Epidermal melanocyte (primary cell): Measurements from ENCODE around the gene SPATA46.
A peak's percentile ranks its signal among the peaks of the same experiment; 100 is the strongest.
"Not testable (repeated sequence)": the region's sequence is repeated elsewhere in the genome, so short reads cannot be mapped to it uniquely, and the experiment has no call there.

Experiments used
- DNase-seq: peaks from one replicate; pipeline ENCODE4 v3.0.0; 2011; ENCODE audit warnings: low spot score; ENCODE audit not compliant: insufficient read length

Gene SPATA46

DNA sequence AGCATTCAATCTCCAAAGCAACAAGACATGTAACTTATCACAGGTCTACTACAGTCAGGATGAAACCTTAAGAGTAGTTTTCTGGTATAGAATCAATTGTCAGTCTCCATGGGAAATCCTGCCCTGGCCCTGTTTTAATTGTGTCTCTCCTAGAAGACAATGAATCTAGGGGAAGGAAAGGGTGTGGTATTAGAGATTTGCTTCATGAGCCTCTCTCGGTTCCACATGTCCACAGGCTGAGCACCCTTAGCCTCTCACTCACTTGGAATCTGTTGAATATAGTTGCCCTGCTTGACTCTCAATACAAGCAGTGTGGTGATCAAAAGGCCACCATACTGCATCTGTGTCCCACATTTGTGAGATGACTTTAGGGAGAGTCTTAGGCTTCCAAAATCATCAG lies 17.7 kb downstream of the SPATA46 start:
- no peak for DNase-seq

GRCh38 chr1:162357681-162358266 lies 18.9 kb downstream of the SPATA46 start:
- DNase-seq: no peak

DNA sequence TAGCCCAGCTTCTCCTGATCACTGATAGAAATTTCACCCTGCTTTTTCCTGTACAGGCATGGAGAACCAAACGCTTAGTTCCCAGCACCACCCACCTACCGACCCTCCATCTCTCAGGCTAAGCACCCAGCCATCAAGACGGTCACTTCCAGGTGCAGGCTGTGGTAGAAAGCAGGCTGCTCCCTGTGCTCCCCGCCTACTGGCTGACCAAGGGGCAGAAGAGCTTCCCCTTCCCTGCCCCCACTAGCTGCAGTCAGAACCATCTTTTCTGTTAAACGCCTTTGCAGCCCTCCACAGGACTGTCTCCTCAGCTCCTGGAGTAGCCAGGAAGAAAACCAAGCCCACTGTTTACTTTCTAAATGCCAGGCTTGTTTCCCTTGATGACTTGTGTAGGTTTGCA lies 23.0 kb downstream of the SPATA46 start:
- DNase-seq: no peak

DNA sequence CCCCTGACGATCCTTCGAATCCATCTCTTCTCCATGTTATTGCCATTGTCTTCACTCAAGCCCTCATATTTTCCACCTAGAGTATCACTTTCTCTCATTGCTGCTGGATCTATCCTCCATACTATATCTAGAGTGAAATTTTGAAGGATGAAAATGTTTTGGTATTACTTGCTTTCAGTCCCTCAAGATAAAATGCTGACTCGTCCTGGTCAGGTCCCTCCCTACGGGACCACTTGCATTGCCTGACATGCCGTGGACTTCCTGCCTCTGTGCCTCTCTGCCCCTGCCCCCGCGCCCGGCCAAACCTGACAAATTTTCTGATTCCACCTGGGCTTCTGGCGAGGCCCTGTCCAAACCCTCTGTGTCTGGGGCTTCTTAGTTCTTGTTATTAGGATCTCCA lies 23.6 kb downstream of the SPATA46 start:
- DNase-seq: no peak

DNA sequence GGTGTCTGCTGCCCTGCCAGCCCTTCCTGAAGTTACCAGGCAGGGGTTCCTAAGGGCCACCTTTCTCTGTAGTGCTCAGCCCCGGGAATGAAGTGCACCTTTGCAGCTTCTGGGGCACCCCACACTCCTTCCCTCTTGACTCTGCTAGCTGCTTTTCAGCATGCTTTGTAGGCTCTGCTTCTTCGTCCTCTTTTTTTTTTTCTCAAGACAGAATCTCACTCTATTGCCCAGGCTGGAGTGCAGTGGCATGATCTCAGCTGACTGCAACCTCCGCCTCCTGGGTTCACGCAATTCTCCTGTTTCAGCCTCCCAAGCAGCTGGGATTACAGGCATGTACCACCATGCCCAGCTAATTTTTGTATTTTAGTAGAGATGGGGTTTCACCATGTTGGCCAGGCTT lies 24.8 kb downstream of the SPATA46 start:
- DNase-seq: not testable (repeated sequence)

DNA sequence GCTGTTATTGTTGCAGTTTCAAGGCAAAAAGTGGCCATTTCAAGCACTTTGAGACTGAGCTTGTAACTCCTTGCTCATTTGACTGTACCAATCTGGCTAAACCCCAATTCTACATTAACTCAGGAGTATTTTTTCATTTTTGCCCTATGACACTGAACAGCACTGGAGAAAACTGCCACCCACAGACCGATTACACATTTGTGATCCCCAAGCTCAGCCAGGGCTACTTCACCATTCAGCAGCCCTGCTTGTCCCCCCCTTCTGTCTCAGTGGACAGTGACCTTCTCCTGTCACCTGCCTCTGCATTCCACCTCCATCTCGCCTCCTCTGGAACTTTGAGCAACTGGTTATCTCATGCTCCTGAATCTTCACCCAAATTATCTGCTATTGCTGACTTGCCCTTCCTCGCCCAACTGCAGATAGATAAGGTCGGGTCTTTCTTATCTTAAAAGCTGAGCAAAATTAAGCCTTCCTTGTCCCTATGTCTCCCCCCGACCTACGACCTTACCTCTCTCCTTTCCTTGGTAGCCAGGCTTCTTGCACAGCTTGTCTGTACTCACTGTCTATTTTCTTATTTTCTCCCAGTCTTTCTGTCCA lies 25.3 kb downstream of the SPATA46 start:
- DNase-seq: no peak

GRCh38 chr1:162349635-162350330 lies 26.9 kb downstream of the SPATA46 start:
- no peak for DNase-seq

DNA sequence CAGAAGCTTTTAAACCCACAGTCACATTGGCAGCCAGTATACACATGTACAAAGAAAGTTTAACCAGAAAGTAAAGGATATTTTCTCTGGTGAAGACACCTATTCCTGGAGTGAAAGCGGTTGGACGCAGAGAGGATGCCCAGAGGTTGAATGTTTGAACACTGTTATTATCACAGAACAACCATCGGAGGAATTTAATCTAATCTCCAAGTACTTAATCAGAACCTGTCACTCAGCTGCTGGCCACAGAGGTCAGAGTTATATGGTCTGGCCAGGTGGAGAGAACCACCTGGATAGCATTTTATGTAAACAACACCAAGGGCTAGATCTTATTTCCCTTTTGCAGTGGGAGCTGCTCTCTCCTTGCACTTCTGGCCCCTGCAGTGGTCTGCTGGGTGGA lies 29.4 kb downstream of the SPATA46 start:
- DNase-seq: no peak

- DNase-seq: no peak
Measured at GRCh38 chr1:162343470-162343869, 33.2 kb downstream of the SPATA46 start.

GRCh38 chr1:162342452-162342983 lies 34.1 kb downstream of the SPATA46 start:
- no peak for DNase-seq

GRCh38 chr1:162336621-162337285 lies 39.9 kb downstream of the SPATA46 start:
- no peak for DNase-seq

DNA sequence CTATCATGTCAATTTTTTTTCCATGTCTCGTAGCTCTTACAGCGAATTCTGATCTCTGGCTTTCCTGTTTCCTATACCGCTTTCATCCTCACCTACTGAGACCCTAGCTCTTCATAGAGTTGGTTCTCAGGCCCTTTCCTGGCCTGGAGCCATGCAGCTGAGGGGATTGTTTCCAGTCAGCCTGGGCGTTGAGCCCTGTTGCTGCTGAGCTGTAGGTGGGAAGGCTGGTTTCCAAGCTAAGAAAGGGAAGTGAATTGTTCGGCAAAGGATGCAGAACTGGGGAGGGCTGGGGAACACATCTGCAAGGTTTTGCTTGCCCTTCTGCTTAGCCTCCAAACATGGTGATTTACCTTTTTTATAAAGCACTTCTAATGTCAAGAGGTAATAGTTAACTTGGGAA lies 41.5 kb downstream of the SPATA46 start:
- no peak for DNase-seq

DNA sequence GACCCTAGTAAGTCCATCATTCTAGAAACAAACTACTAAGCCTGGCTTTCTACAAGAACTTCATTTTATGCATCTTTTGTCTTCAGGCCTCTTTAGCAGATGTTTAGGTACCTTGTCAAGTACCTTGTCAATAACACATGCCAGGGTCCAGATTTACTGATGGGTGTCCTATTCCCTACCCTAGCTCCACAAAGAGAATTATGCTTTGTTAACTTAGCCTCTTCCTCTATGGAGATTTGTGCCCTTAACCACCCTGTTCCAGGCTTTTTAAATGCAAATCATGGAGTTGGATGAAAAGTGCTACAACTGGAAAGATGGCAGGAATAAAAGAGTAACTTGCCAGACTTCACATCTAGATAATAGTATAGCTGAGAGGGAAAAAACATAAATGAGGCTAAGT lies 42.7 kb downstream of the SPATA46 start:
- DNase-seq: no peak

DNA sequence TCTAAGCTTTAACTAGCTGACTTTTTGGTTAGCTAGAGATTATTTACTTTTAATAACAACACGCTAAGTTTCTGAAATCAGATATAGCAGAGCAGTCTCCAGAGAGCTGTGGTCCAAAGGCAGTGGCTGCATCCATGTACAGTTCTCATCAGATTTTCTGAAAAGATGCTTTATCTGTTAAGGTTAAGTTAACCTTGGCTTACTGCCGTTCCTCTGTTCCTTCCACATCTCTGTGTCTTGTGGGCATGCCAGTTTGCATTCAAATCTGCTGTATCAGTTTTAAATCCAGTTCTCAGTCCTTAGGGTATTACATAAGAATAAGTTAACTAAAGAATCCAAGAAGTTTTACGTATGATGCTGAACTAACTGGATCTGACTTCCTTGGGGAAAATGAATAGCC lies 46.8 kb downstream of the SPATA46 start:
- DNase-seq: no peak

DNA sequence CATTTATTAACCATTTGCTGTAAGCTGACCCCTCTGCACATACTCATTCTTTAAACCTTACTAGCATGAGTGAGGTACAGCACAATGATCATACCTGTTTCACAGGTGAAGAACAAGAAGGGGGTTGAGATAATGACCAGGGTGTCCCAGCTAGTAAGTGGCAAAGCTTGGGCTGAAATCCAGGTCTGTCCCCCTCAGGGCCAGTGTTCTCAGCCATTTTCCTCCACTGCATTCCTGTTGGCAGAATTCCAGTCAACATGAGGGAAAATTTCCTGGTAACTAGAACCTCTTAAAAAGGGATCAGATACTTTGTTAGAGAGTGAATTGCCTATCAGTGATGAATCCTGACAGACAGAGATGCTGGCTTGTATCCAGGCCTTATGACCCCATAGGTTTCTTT lies 48.1 kb downstream of the SPATA46 start:
- DNase-seq: no peak

DNA sequence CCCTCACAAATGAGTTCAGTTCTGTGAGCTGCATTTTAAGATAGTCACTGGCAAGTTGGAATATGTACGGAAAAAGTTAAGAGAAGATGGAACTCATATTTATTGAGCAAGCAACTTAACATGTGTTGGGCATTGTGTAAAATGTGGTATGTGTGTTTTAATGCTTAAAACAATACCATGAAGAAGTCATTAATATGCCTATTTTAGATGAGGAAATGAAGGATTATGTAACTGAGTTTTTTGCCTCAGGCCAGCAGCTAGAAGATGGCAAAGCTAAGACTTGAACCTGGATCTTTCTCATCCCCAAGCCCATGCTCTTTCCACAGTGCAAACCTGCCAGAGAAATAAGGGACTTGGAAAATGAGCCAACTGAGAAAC lies 48.9 kb downstream of the SPATA46 start:
- no peak for DNase-seq

DNA sequence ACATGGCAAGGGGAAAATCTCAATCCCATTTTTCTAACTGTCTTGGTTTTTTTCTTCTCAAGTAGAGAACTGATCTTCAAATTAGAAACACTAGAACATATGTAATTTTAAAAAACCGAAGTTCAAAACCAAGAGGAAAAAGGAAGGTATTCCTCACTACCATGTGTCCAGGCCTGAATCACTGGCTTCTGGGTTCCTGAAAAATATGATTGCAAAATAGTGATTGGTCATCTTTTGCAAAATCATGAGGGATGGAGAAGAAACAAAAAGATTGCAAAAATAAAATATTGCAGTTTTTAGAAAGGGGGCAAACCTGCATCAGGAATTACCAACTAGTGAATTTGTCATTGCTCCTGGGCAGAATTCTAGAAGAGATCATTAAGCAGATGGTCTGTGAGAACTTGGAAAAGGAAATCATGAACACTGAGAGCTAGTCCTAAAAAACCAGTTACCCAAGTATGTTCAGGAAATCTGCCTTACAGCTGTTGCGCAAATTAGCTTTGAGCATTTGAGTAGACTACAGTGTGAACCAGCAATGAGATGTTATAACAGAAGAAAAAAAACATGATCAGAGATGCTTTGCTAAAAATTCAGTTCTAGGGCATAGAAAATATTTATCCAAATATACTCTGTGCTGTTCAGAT lies 49.4 kb downstream of the SPATA46 start:
- DNase-seq: no peak

GRCh38 chr1:162326559-162326958 lies 50.1 kb downstream of the SPATA46 start:
- DNase-seq: no peak

- DNase-seq: peak; percentile 60
Measured at GRCh38 chr1:162324396-162324795, 52.3 kb downstream of the SPATA46 start.
